GM12874 (cell line): ENCODE measurements around the gene DNAH9.

Experiments
- CTCF ChIP-seq: IDR thresholded peaks from 2 replicates; pipeline ENCODE4 v1.5.1; 2011; ENCODE audit warnings: low read depth, mild to moderate bottlenecking, control low read depth, low read length, moderate library complexity; ENCODE audit not compliant: insufficient read depth

The DNAH9 gene

GRCh38 chr17:11565591-11565990 is 32.7 kb upstream of the DNAH9 start:
- TF ChIP-seq CTCF = no peak

- no peak for TF ChIP-seq CTCF
Measured at GRCh38 chr17:11578998-11579397, 19.3 kb upstream of the DNAH9 start.

GRCh38 chr17:11580677-11581076 is 17.6 kb upstream of the DNAH9 start:
- no peak for TF ChIP-seq CTCF

GRCh38 chr17:11582217-11582616 is 16.1 kb upstream of the DNAH9 start:
- TF ChIP-seq CTCF = no peak

GRCh38 chr17:11583306-11583992 is 14.8 kb upstream of the DNAH9 start:
- no peak for TF ChIP-seq CTCF

- TF ChIP-seq CTCF = no peak
Measured at GRCh38 chr17:11589716-11590115, 8.6 kb upstream of the DNAH9 start.

GRCh38 chr17:11601661-11602060 is 3.4 kb downstream of the DNAH9 start:
- TF ChIP-seq CTCF = no peak
